ENCODE measurements around the gene CACNA1C.
A peak's percentile ranks its signal among the peaks of the same experiment; 100 is the strongest.

The CACNA1C gene

DNA sequence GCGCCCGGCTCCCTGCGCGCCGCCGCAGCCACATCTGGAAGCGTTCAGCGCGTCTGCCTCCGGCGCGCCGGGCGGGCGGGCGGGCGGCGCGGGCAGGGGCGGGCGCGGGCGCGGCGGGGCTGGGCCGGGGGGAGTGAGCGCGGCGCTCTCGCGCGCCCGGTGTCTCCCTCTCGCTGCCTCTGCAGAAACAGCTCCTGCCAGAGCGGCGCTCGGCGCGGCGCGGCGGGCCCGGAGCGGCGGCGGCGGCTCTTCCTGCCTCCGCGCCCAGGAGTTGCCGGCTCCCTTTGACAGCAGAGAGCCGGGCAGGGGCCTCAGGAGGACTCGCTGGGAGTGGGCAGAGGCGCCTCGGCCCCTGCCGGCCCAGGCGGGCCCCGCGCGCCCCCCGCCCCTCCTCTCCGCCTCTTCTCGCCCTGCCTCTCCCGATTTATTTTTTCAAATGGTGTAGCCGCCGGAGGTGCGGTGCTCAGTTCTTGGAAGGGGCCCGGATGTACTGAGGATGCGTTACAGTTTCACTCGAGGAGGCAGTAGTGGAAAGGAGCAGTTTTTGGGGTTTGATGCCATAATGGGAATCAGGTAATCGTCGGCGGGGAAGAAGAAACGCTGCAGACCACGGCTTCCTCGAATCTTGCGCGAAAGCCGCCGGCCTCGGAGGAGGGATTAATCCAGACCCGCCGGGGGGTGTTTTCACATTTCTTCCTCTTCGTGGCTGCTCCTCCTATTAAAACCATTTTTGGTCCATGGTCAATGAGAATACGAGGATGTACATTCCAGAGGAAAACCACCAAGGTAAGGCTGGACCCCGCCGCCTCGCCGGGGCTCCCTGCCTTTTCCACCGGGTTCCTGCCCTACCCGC is at the start of gene CACNA1C:
TSS of gene CACNA1C (plus strand) at position 162 of the 853 bp plus-strand sequence. CDS start at position 738, 576 bp downstream.
- peak in 2 of 4 experiments; percentile 14 to 15 for DNase-seq

DNA sequence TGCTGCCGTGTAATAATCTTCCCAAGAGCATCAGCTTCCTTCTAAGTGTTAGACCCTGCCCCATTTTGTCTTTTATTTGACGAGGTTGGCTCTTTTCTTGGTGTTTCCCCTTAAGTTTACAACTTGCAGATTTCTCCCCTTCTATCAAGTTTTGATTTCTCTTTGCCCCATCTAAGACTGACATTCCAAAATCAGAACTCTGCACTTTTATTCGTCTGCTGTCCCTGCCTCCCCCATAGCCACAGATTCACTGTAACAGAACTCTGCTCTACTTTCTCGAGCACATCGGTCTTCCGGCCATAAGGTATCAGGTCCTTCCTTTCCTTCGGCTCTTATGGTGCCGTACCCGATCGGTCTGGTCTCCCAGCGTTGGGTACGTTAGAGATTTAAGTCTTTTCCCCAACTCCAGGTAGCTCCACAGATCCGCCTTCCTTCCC is 49.1 kb upstream of the CACNA1C start:
- peak in 1 of 4 experiments; percentile 30 for DNase-seq

DNA sequence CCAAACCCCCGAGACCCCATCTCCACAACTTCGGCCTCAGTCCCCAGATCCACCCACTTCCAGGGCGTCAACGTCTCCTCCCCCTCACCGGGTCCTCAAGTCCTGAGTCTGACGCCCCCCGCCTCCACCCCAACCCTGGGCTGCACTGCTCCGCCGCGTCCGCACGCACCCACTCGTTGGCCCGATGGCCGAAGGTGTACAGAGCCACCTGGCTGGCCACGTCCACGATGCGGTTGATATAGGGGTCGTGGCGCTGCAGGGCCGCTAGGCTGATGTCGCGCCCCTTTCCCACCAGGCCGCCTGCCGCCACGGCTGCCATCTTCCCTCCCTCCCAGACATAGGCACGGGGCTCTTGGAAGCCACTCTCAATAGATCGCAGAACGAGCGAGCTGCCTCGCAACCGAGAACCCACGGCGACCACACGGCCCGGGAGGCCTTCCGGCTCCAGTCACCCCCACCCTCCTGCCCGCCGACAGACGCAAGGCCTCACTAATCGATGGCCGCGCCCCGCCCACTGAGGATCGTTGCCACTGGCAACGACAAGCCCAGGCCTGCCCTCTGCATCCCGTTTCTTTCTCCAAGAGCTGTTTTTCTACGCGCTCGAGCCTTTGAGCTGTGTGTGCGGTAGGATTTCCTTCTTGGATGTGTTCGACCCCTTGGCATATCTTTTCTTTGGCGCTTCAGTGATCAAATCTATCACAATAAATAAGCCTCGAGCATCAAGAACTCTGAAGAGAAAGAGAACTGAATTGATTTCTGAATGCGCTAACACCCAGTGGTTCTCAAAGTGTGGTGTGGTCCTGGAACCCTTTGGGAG is 48.5 kb upstream of the CACNA1C start, which contains the start of gene DCP1B:
TSS of gene DCP1B (minus strand) at position 345 of the 817 bp plus-strand sequence. CDS start at position 319, 26 bp downstream.
- DNase-seq = peak; percentile 75 to 87 (median 81)

DNA sequence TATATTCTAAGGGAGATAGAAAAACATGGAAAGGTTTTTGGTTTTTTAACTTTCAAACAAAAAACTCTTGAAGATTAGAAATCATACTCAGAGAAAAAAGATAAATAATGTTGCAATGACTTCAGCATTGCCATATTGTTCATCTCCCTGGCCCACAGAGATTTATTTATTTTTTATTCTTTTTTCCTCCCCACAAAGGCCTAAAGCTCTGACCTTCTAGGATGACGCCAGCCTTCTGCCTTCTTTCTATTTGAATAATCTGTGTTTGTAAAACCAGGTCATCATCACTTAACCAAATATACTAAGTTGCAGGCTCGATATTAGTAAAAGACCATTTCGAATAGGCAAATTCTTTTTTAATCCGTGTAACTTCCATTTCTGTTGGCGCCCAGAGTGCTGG is 44.1 kb upstream of the CACNA1C start:
- DNase-seq = no peak

DNA sequence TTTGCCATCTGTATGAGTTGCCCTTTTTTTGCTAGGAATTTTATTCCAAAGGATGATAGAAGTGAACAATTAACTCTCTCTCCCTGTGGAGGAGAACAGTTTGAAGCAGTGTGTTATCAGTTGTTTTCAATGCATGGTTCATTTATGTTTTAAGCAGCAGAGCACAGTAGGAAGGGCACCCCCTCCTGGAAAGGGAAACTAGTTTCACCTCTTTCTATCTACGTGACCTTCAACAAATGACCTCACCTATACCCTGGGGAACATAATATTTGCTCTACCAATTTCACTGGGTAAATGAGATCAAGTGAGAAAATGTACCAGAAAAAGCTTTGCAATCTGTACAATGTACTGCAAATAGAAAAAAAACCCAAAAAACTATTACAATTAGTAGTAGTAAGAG is 43.2 kb upstream of the CACNA1C start:
- DNase-seq = no peak

DNA sequence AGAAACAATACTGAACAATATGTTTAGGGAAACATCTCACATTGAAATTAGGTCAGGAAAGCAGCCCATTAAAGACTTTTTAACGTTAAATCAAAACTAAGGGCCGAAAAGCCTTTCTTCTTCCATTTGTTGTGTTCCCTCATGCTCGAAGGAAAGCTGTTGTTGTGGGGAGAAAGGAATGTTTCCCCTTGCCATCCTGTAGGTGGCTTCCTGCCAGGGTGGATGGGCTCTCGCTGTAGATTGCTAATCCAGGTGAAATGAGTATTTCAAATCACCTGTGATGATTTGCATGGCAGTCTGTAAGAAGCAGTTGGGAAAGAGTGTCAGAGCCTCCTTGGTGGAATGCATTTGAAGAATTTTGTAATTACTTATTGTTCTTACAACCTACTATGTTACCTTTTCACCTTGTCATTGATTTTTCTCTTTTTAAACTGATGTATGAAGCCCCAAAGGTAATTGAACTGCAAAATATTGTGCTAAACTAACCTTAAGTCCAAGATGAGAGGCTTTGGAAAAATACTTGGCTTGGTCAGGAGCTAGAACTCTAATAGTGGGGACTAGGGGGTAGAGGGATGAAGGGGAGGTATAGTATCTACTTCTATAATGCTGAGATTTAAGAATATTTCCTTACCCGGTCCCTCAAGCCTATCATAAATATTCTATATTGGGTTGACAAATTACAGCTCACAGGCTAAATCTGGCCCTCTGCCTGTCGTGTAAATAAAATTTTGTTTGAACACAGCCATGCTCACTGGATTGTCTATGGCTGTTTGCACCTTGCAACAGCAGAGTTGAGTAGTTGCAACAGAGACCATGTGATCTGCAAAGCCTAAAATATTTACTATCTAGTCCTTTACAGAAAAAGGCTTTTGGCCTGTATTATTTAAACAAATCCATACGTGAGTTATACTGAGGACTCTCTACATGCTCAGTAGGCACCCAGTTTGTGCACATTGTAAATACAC is 40.9 kb upstream of the CACNA1C start:
- no peak for DNase-seq

DNA sequence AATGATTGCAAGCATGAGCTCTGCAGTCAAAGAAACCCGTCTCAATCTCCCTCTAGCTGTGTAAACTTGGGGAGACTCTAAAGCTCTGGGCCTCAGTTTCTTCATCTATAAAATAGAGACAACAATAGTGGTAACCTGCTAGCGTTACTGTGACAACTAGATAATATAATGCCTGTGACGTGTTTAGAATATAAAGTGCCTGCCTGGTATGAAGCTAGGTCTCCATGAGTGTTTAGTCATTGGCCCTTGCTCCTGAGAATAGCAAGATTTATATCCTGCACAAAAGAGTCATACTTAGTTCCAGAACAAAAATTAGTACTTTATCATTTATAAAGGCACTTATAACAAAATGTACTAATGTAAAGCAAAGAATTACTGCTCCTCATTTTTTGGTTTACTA is 39.7 kb upstream of the CACNA1C start:
- DNase-seq = no peak

DNA sequence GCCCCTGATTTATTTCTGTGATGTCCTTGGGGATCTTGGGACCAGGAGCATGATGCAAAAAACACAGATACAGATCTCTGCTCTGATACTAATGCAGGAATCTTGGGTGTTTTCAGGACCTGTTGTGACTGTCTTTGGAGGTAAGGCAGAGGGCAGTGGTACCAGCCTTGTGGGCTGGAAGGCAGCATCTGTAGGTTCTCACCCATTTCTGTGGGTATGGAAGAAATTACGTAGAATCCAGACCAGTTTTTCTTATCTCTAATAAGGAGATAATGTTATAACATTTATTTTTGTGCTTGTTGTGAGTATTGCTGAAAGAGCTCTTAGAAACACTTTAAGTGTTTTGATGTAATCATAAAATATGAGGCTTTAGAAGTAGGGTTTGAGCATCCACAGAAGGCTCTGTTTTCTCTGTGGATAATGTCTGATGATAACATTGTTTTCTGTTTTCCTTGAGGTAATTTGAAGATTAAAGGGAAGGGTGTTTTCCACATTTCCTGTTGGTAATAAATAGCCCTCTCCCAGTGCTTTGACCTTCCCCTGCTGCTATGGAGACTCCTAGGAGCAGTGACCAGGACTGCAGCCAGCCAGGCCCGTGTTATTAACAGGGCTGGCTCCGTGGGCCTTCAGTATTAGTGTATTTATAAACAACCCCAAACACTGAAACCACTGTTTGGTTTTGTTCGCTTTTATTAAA is 39.1 kb upstream of the CACNA1C start:
- no peak for DNase-seq

DNA sequence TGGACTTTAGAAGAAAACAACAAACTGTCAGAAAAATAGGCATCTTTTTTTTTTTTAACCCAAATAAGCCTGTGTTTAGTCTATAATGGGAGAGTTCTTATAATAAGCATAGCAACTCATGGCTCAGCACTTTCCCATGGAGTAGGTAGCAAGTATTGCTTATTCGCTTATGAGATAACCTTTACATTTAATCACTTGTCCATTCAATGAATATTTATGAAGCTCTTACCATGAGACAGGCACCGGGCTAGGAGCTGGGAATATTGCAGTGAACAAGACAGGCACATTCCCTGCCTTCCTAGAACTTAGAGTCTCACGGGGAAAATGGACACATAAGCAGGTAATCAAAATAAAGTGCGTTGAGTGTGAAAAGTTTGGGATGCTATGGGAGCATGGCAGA is 38.6 kb upstream of the CACNA1C start:
- no peak for DNase-seq

DNA sequence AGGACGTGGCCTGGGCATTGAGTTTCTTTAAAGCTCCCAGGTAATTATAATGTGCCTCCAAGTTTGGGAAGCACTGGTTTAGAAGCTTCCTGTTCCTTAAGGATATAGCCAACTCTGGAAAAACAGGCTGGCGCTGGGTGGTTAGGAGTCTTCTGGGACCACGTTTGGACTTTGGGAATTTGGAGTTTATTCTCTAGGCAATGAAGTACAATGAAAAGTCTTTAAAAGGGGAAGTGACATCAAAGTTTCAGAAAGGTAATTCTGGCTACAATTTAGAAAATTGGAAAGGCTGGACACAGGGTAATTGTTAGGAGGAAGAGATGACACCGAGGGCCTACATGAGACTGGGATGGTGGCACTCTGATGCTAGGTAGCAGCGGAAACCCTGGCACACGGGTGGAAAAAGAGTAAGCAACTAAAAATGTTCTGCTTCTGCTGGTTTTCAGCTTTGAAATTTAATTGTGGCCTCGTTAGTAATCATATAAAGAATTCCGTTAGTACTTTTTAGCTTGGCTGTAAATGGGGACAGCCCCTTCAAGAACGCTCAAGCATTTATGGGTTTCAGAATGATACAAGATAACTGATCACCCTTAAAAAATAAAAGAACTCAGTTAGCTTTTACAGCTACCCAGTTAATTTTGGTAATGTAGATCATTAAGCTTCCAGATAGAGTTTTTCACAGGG is 35.8 kb upstream of the CACNA1C start:
- no peak for DNase-seq

DNA sequence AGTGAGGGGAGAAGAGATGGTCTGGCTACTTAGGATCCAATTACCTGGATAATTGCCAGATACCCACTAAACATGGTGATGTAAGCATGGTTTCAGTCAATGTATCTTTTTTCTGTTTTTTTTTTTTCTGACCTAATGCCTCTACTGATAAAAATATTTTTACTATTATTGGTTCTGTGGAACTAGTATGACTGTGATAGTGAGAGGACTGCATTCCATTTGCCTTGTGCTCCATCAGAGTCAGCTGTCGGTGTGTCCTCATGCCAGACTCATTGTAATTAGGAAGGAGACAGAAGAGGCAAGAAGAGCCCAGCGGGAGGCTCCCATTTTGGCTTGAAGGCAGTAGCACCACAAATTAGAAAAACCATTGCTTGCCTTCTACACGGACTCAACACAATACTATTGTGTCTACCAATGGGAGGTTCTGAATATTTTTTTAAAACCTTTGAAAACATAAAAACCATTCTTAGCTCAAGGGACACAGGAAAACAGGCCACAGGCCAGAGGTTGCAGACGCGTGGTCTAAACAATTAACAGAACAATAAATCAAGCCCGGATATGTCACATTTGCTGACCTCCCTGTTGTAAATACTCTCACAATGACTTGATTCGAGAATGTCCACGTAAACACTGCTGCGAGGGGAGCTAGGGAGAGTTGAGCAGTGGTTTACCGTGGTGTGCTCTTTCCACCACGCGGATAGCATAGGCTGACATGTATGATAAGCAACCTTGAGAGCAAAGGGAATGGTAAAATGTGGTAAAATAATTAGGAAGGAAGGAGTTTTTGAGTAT is 35.0 kb upstream of the CACNA1C start:
- no peak for DNase-seq

DNA sequence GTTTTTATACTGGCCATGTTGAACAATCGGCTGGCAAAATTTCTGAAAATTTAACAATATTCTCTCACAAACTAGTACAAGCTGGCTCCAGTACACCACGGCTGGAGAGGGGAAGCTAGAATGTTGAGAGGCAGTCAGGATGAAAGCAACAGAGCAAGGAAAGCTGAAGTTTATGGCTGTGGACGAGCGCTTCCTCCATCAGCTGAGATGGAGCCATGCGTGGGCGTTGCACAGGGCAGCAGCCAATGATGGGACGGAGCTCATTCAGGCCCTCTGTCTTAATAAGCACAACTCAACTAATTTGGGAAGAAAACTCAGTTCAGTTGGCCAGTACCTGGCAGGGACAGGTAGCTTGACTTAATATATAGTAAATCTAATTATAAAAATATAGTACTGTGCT is 34.4 kb upstream of the CACNA1C start:
- DNase-seq = no peak

DNA sequence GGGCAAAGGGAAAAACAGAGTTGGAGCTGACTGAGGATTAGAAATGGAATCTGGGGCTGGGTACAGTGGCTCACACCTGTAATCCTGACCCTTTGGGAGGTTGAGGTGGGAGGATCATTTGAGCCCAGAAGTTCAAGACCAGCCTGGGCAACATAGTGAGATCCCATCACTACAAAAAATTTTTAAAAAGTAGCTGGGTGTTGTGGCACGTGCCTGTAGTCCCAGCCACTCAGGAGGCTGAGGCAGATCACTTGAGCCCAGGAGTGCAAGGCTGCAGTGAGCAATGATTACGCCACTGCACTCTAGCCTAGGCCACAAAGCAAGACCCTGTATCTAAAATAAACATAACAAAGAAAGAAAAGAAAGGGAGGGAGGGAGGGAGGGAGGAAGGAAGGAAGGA is 33.7 kb upstream of the CACNA1C start:
- DNase-seq = no peak

DNA sequence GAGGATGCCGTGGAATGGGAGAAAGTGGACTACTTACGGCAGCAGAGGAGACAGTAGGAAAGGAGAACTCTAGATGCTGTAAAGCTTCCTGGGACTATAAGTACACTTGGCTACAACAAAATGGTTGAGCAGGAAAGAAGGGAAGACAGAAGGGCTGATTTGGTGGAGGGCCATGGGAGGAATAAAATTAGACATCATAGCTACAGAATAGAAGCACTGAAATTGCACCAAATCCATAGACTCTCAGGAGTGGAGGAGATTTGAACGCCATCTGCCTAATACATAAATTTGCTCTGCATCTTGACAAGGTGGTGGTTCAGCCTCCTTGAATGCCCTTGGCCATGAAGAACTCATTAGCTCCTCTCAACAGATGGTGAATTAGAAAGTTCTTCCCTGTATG is 32.3 kb upstream of the CACNA1C start:
- DNase-seq = no peak

DNA sequence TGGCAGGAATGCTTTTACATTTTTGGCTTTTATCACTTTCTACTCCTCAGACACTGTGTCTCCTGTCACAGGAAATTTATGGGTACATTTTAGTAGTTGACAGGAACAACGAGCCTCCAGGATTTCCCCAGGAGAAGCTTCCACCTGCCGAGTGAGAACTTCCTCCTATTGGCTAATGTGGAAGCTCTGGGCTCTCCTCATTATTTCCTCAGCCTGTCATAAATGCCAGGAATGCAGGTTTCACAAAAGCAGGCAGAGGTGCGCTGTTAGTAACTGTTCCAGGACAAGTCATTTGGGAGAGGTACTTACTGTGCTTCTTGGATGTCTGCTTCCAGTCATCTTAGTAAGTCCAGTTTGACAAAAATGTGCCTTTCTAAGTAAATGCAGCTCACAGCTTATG is 29.4 kb upstream of the CACNA1C start:
- no peak for DNase-seq

DNA sequence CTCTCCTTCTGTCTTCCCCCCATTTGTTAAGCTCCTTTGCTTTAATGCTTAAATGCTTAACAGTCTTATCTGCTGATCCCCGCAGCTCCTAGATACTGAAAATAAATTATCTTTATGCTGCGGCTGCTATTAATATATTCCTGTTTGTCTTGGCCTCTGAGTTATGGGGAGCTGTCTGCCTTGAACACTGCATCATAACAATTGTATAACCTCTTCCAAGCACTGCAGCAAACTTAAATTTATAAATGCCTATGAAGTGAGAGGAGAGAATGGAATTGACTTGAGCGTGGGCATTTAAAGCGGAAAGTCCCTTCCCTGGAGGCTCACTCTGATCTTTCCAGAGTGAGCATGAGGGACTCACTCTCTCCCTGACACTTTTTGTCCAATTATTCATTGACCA is 25.4 kb upstream of the CACNA1C start:
- DNase-seq = no peak

DNA sequence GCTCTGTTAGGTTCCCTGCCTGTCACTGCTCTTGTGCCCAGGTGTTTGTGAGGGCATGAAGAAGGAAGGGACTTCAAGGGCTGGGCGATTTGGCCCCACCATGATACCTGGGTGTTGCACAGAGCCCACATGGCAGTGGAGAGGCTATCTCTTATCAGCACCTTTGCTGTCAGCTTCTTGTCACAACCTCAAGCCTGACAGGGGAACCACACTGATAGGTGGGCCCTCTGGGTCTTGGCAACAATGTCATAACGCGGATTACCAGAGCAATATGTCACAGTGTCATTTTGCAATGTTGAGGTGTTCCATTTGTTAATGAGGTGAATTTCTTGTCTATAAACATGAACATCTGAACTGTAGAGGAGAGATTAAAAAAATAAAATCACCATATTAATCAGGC is 22.9 kb upstream of the CACNA1C start:
- DNase-seq = no peak

DNA sequence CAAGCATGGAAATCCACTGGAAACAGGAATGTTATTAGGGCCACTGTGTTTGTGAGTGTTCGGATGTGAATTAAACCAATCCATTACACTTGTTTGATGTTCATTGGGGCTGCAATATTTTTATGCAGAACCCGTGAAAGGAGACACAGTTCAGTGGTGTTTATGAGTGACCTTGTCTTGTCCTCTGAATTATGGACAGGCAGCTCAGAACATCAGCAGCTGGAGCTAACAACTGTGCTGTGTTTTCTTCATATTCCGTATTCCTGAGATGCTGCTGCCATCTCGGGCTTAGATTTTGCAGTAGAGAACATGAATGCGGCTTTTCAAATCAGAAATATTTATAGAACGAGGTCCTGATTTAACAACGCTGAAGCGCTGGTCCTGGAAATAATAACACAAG is 20.3 kb upstream of the CACNA1C start:
- DNase-seq = no peak

DNA sequence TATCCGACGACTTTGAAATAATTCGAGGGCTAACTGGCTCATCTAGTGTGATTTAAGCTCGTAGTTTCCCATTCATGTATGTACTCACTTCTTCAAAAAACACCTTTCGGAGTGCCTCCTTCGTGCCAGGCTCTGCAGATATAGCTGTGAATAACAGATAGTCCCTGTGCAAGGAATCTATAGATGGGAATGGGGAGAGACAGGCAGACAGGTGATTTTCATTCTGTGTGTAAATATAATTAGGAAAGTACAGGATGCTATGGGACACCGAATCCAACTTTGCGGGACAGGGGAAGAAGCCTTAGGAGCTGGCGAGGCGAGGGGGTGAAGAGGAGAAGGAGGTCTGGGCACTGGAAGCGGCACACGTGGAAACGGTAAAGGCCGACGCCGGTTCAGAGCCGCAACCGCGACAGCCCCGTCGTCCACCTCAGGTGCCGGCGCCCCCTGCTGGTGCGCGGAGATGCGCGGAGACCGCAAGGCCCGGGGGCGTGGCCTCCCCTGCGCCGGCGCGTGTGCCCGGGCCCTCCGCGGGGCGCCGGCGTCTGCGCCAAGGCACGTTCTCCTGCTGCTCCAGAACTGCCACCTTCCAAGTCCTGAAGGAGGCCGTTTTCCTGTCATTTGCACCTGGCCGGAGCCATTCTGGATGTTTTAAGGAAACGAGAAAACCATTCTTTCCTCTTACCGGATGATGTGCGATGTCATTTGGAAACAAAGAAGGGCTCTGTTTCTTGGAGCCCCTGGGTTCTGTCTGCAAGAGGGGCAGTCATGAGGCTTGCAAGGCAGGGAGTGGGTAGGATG is 18.0 kb upstream of the CACNA1C start:
- peak; percentile 64 to 87 (median 77) for DNase-seq
